Hematopoietic multipotent progenitor cell treated with erythropoietin and hydrocortisone succinate and interleukin-3 and kit ligand, for 15 days (in vitro differentiated cells): ENCODE measurements around the gene C1orf167.
A peak's percentile ranks its signal among the peaks of the same experiment; 100 is the strongest.

ENCODE experiments used
- DNase-seq: peaks from one replicate; pipeline ENCODE4 v3.0.0-alpha.2; 2015; ENCODE audit warnings: low spot score

Gene C1orf167

GRCh38 chr1:11835441-11836225 lies 73.6 kb downstream of the C1orf167 start:
- no peak for DNase-seq

GRCh38 chr1:11836955-11837766 lies 75.2 kb downstream of the C1orf167 start:
- no peak for DNase-seq

GRCh38 chr1:11837767-11838348 lies 75.9 kb downstream of the C1orf167 start:
- DNase-seq, result no peak

GRCh38 chr1:11838349-11839272 lies 76.6 kb downstream of the C1orf167 start:
- peak; percentile 85 for DNase-seq
